HG03342 (cell line): Measurements from ENCODE around the gene KRTAP20-2.

ENCODE experiments used
- ATAC-seq: cut with Tn5 transposase; IDR thresholded peaks from one replicate; pipeline ENCODE4 v1.9.1; 2021; ENCODE audit warnings: mild to moderate bottlenecking, moderate library complexity; ENCODE audit not compliant: unreplicated experiment

Gene KRTAP20-2

DNA sequence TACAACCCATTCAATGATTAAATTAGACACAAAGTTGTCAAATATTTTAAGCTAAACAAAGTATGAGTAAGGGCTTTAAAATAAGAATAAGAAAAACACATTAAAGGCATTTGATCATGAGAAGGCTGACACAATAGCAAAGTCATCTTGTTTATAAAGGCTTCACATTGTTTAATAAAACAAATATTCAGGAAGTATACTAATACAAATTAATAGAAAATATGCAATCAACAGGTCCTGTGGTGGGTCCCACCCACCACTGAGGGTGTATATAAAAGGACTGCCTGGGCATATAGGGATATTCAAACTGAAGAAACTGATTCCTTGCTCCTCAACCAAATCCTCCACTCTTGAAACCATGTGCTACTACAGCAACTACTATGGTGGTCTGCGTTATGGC, at the start of gene KRTAP20-2:
Gene KRTAP20-2, plus strand, starts transcription at position 301 of the 400 bp plus-strand sequence. Its CDS starts 58 bp downstream, at position 359.
- ATAC-seq = no peak

DNA sequence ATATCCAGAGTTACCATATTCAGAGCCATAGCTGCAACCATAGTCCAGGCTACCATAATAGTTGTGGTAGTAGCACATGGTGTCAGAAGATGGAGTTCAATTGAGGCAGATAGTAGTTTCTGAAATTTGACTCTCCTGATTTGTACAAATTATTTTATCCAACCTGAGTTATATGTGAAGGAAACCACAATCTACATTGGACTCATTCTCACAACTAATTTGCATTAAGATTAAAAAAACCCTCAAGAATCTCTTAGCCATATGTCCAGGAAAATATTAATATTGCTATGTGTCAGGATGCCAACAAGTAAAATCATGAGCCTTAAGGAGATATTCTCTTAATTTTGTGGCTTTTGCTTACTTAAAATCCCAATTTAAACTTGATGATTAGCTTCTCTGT, 44.7 kb upstream of the KRTAP20-2 start, which contains the start of gene KRTAP22-2:
Gene KRTAP22-2, minus strand, starts transcription at position 101 of the 400 bp plus-strand sequence.
- ATAC-seq = no peak

DNA sequence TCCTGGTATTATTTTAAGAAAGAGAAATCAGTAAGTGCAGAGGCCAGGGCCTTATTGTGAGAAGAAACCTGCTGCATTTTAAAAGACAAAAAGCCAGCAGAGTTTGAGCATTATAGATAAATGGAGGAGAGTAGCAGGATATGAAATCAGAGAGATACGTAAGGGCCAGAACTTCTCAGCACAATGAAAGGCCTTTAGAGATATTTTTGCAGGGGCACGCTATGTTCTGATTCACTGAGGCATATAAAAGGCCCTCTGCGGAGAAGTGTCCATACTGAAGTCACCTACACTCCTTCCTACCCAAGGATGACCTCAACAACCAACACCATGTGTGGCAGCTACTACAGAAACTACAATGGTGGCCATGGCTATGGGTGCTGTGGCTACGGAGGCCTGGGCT, 42.9 kb upstream of the KRTAP20-2 start, which contains the start of gene KRTAP6-3:
Gene KRTAP6-3, plus strand, starts transcription at position 301 of the 400 bp plus-strand sequence. Its CDS starts 6 bp downstream, at position 307.
- ATAC-seq = no peak

DNA sequence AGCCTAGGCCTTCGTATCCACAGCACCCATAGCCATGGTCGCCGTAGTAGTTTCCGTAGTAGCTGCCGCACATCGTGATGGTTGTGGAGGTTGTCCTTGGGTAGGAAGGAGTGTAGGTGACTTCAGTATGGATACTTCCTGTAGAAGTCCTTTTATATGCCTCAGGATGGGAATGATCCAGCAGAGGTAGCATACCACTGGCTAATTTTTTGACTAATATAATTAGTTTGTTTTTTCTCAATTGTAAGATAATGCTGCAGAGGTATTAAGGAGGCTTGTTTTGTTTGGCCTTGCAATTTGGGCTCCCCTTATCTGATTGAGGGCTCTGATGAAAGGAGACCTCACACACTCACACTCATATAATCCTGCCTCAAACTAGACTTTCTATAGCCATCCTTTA, 36.2 kb upstream of the KRTAP20-2 start, which contains the start of gene KRTAP6-2:
Gene KRTAP6-2, minus strand, starts transcription at position 101 of the 400 bp plus-strand sequence. Its CDS starts 28 bp downstream, at position 73.
- no peak for ATAC-seq

DNA sequence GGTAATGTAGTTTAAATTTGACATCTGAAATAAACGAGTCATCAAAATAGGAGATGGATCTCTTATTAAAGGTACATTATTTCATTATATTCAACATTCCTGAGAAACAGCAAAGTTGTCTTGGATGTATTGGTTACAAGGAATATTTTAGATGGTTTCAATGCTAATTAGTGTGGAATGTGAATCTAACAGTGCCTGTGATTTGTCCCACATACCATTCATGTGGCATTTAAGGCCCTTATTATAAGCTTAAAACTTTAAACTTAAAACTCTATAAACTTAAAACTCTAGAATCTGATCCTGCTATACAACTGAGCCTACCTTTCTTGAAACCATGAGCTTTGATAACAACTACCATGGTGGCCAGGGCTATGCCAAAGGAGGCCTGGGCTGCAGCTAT, 34.2 kb upstream of the KRTAP20-2 start, which contains the start of gene KRTAP22-1:
Gene KRTAP22-1, plus strand, starts transcription at position 301 of the 400 bp plus-strand sequence.
- ATAC-seq = no peak

DNA sequence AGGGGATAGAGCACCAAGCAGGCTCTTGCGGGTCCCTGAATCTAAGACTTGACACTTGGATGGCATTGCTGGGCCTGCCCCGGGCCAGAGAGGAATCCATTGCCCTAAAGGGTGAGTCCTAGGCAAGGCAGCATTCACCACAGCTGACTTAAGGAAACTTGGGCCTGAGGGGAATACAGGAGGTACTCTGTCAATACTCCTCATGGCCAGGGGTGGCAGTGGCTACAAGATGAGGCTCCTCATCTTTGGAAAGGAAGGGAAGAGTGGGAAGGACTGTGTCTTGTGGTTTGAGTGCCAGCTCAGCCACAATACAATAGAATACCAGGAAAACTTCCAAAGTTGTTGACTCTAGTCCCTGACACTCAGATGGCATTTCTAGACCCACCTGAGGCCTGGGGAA, 29.0 kb upstream of the KRTAP20-2 start:
- no peak for ATAC-seq

DNA sequence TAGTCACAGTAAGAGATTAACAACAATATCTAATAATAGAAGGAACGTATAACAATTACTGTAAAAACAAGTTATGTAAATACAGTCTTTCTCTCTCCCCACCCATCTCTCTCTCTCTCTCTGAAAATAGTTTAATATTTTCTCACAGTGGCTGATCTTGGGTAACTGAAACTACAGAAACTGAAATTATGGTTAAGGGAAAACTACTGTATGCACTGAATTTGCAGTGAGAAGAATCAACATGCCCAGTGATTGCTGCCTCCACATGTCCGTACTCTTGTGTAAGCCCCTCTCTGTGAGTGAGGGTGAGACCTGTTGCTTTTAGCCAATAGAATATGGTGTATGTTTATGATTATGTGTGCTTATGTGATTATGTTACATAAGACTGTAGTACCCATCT, 22.9 kb upstream of the KRTAP20-2 start:
- no peak for ATAC-seq

DNA sequence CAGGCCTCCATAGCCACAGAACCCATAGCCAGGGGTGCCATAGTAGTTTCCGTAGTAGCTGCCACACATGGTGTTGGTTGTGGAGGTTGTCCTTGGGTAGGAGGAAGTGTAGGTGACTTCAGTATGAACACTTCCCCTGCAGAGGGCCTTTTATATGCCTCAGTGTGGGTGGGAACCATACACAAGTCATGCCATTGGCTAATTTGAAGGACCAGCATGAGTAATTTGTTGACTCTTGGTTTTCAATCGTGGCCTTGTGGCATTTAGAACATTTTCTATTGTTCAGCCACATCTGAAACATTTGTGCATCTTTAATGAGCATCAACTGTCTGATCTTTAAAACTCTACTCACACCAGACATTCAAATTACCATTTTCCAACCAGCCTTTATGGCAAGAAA, 21.2 kb upstream of the KRTAP20-2 start, which contains the start of gene KRTAP6-1:
Gene KRTAP6-1, minus strand, starts transcription at position 95 of the 400 bp plus-strand sequence. Its CDS starts 26 bp downstream, at position 69.
- no peak for ATAC-seq

DNA sequence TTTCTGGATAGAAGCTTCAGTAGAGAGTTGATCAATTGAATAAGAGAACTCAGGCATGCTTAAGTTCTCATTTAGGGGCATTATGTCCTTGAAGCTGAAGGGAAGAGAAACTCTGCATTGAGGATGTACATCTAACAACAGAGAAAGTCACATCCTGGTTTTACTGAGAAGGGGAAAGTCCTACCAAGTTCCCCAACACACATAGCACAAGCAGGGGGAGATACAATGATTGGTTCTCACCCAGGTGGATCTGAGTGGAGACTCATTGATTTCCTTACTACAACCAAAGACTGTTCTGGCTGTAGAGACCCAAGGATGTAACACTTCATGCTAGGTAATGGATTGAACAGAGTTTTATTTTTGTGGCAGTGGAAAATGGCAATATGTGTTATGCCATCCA, 19.8 kb upstream of the KRTAP20-2 start:
- no peak for ATAC-seq

DNA sequence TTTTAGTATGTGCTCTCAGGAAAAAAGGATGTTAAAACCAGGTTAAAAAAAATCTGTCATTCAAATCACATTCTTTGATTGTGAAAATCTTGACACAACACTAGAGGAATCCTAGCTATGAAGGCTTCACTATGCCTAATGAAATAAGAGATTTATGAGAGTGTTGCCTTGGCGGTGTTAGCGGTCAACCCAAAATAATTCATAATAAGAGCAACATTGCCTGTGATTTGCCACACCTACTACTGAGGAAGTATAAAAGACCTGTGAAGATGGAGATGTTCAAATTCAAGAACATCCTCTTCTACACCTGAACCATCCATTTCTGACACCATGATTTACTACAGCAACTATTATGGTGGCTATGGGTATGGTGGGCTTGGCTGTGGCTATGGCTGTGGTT, 18.9 kb upstream of the KRTAP20-2 start, which contains the start of gene KRTAP20-1:
Gene KRTAP20-1, plus strand, starts transcription at position 301 of the 400 bp plus-strand sequence. Its CDS starts 30 bp downstream, at position 331.
- no peak for ATAC-seq

DNA sequence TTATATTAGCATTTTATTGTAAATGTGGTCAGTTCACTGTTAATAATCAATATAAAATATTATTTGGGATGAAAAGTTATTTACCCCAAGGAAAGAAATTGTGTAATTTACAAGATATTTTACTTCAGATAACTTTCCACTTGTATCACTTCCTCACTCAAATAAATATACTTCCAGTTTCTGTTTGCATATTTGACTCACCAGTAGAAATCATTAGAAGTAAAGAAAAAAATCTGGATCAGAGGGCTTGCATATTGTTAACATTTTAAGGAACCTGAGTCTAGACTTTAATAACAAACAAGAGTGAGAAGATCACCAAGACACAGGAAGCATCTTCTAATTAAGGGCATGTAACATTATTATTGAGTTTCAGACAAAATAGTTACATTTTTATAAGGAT, 14.9 kb upstream of the KRTAP20-2 start:
- ATAC-seq = no peak

DNA sequence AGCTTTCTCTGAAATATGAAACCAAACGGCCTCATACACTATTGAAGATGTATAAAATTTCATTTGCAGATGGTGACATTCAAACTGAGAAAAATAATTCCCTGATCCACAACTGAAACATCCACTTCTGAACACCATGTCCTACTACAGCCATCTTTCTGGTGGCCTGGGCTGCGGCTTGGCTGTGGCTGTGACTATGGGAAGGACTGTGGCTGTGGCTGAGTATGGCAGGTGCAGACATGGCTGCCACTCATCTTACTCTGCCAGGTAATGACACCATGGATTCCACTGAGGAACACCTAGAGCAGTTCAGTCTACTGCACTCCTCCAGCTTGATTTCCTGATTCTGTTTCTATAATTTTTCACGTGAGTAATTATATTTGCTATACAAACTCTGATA, 14.5 kb upstream of the KRTAP20-2 start, which contains the start of gene KRTAP20-4:
Gene KRTAP20-4, plus strand, starts transcription at position 106 of the 400 bp plus-strand sequence.
- ATAC-seq = no peak

DNA sequence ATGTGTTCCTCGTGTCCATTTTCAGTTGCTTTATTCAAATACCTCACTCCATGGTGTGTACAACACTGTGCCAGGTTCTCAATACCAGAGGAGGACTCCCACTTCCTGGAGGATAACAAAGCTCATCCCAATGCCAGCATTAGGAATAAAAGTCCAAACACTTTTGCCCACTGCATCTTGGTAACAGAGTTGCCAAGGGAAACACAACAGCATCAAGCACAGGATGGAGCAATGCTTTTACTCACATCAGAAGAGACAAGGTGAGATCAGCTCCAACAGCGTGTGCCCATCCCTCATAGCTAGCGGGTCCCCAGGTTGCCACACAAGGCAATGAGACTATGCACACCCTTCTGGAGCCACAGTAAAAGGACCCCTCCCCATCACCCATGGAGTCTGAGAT, 11.6 kb upstream of the KRTAP20-2 start:
- ATAC-seq = no peak

DNA sequence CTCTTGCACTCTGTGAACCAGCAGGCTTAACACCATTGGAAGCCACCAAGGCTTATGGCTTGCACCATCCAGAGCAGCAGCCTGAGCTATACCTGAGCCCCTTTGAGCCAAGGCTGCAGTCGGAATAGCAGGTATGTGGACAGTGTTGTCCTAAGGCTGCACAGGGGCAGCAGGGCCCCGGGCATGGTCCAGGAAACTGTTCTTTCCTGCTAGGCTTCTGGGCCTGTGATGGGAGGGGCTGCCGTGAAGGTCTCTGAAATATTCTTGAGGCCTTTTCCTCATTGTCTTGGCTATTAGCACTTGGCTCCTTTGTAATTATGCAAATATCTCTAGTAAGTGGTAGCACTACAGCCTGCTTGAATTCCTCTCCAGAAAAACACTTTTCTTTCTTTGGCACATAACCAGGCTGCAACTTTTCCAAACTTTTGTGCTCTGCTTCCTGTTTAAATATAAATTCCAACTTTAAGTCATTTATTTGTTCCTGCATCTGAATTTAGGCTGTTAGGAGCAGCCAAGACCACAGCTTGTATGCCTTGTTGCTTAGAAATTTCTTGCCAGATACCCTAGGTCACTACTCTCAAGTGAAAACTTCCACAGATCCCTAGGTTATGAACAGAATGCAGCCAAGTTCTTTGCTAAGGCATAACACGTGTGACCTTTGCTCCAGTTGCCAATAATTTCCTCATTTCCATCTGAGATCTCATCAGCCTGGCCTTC, 9.4 kb upstream of the KRTAP20-2 start:
- no peak for ATAC-seq

DNA sequence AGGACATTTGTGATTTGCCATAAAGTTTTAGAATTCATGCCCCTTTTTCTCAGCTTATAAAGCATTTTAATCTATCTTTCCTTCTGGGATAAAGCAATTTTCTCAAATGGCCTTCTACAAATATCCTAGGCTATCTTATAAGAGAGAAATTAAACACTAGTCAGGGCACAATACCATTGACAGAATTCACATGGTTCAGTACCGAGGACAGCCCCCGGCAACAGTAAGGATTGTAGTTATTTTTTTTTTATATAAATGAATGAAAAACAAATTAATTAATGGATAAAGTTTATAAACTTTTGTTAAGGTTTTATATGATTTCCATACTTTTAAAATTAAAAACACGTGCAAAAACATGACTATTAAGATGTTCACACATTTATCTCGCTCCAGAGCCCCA, 6.9 kb upstream of the KRTAP20-2 start:
- ATAC-seq = no peak

DNA sequence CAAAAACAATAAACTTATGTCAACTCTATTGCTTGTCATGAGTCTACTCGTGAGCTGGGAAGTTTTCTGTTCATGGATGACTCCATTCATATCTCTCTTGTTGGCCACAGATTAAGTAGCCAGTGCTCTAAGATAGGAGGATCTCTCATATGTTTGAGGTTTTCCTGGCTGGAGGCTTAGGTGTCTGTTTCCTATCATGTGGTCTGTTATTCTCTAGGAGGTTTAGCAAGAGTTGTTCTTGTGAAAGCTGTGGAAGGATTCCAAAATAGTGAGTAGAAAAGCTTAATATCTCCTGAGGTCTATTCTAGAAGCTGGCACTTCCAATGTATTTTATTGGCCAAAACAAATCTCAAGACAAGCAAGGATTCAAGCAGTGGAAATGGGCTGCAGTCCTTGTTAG, 5.8 kb upstream of the KRTAP20-2 start:
- ATAC-seq = no peak

DNA sequence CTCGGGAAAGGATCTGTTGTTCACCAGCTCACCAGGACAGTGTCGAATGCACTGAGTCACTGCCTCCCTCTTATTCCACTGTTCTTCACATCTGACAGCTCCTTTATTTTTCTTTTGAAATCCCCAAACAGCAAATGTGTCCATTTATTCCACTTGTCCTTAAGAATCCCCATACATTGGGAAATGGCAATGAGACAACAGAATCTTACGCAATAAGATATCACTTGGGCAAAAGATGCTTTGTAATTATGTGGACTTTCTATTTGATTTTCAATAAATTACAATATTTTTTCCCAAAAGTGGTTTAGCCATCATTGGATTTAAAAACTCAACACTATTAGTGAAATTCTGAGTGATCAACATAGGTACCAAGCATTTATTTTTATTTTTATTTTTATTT, 3.7 kb downstream of the KRTAP20-2 start:
- no peak for ATAC-seq

DNA sequence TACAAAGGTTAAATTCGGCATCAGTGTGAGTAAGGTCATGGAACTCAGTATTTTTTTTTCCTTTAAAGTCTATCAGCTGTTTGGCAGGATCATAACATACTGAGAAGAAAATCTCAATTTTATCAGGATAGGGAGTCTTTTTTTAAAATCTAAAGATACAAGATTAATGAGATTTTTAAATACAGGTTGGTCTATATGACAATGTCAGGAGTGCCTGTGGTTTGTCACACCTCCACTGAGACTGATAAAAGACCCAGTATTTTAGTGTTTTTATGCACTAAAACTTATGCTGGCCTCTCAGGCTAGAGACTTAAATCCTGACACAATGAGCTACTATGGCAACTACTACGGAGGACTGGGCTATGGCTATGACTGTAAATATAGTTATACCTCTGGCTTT, 7.6 kb downstream of the KRTAP20-2 start, which contains the start of gene KRTAP20-3:
Gene KRTAP20-3, plus strand, starts transcription at position 301 of the 400 bp plus-strand sequence.
- ATAC-seq = no peak

DNA sequence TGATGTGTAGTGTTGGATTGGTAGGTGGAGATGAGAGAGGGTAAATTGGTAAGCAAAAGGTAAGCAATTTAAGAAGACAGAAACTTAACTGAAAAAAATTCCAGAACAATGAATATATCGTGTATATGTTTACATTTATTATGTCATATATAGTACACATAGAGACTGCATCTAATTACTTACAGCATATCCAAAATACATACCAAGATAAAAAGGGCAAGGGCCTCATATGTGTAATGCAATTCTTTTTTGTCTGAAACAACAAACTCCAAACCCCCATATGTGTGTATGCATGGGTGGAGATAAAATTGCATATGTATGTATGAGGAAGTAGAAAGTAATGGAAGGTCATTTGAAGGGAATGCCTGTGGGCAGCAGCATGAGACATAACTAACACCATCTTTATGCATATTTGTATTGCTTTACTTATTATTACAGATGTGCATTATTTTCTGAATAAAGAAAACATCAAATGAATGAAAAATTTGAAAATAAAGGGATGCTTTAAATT, 12.0 kb downstream of the KRTAP20-2 start:
- ATAC-seq = no peak

DNA sequence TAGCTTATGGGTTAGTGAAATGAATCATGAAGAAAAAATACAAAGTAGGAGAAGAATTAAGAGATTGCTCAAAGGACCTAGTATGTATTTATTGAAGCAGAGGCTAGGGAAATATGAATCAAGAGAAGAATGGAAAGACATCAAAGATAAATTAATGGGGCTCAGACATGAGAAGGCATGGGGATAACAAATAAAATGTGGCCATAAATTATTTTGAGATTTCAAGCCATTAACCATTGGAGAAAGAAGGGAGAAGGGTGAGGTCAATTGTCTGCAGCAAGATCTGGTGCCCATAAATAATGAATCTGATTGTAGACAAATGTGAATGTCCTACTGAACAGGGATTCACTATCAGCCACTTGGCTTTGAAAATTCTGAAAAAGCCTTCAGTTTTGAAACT, 17.9 kb downstream of the KRTAP20-2 start:
- ATAC-seq = no peak

DNA sequence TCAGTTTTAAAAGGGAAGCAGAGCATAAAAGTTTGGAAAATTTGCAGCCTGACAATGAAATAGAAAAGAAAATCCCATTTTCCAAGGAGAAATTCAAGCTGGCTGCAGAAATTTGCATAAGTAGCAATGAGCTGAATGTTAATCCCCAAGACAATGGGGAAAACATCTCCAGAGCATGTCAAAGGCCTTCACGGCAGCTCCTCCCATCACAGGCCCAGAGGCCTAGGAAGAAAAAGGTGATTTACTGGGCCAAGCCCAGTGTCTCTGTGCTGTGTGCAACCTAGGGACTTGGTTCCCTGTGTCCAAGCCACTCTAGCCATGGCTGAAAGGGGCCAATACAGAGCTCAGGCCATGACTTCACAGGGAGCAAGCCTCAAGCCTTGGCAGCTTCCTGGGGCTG, 33.8 kb downstream of the KRTAP20-2 start:
- ATAC-seq = no peak
